D721Med (cell line): ENCODE results near the gene MON1B.

Source experiments
- DNase-seq: peaks from one replicate; pipeline ENCODE4 v3.0.0; 2011; ENCODE audit warnings: low spot score; ENCODE audit not compliant: insufficient read length
- FAIRE-seq: peaks from 2 replicates; lab custom pipeline; 2011; peaks lifted over from hg19 to GRCh38; lab: Jason Lieb, UNC
- CTCF ChIP-seq: IDR thresholded peaks from 2 replicates; pipeline ENCODE4 v1.5.1; 2012; ENCODE audit warnings: mild to moderate bottlenecking, control low read depth; ENCODE audit not compliant: insufficient read depth; ENCODE audit errors: missing control alignments

The MON1B gene

GRCh38 chr16:77250400-77250799 lies 59.4 kb downstream of the MON1B start:
- DNase-seq = no peak
- no peak for TF ChIP-seq CTCF
- FAIRE-seq = no peak
